ENCODE data around the gene PGBD1.

DNA sequence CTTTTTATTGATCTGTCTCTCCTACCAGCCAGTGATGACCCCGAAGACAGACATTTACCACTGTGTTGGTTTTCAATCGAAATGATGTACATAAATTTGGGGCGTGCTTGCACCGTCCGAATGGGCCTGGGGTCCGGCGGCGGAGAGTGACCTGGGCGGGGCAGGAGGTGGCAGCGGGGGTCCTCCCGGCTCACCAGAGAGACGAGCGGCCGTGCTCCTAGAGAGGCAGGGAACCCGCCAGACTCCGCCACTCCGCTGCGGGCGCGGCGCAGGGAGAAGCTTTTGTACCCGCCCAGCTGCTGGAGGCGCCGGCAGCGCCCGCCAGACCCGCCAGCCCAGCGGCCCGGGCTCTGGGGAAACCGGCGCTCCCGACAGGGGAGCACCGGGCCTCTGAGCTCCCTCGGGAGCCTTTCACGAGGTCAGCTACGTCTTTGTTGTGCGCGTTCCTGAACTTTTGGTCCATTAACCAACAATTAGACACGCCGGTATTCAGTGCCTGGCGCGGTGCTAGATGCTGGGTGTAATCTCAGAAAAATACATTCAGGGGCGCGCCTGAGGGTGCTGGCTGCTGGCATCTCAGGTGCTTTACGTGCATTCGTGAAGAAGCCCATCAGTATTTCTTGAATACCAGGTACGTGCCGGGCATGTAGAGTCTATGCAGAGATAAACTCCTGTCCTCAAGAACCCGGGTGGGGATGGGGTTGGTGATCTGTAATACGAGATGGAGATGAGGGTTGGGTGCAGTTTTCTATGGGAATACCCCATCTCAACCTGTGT lies at the start of gene PGBD1:
- no peak for TF ChIP-seq POLR2A (IDR thresholded peaks at IDR 0.05)
- TF ChIP-seq, protein P1, sequence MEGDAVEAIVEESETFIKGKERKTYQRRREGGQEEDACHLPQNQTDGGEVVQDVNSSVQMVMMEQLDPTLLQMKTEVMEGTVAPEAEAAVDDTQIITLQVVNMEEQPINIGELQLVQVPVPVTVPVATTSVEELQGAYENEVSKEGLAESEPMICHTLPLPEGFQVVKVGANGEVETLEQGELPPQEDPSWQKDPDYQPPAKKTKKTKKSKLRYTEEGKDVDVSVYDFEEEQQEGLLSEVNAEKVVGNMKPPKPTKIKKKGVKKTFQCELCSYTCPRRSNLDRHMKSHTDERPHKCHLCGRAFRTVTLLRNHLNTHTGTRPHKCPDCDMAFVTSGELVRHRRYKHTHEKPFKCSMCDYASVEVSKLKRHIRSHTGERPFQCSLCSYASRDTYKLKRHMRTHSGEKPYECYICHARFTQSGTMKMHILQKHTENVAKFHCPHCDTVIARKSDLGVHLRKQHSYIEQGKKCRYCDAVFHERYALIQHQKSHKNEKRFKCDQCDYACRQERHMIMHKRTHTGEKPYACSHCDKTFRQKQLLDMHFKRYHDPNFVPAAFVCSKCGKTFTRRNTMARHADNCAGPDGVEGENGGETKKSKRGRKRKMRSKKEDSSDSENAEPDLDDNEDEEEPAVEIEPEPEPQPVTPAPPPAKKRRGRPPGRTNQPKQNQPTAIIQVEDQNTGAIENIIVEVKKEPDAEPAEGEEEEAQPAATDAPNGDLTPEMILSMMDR (IDR thresholded peaks at IDR 0.05), result no peak
